ENCODE measurements around the gene INSL6. TPM values are rescaled to one million over a fixed set of nuclear protein-coding genes. Genes with fewer than 3 reads are reported as not detected.

The INSL6 gene
- not detected for total RNA-seq

- no peak for TF ChIP-seq CTCF (IDR thresholded peaks at IDR 0.05; ENCODE audit: low read depth)
These were observed at the start of gene INSL6 for GRCh38 chr9:5185220-5185840. INSL6 (minus strand) TSS chr9:5185639; CDS start chr9:5185602, 37 bp downstream.

GRCh38 chr9:5231212-5231611 is 45.8 kb upstream of the INSL6 start, which contains the start of gene INSL4:
INSL4 (plus strand) TSS chr9:5231419; CDS start chr9:5231524, 105 bp downstream.
- no peak for TF ChIP-seq CTCF (IDR thresholded peaks at IDR 0.05; ENCODE audit: low read depth)

- no peak for TF ChIP-seq CTCF (IDR thresholded peaks at IDR 0.05; ENCODE audit: low read depth)
These were observed 45.1 kb upstream of the INSL6 start for GRCh38 chr9:5230554-5230953.

GRCh38 chr9:5205071-5205470 is 19.6 kb upstream of the INSL6 start:
- TF ChIP-seq CTCF (IDR thresholded peaks at IDR 0.05; ENCODE audit: low read depth), result no peak

- no peak for TF ChIP-seq CTCF (IDR thresholded peaks at IDR 0.05; ENCODE audit: low read depth)
These were observed 10.0 kb upstream of the INSL6 start for GRCh38 chr9:5195463-5195862.

- no peak for TF ChIP-seq CTCF (IDR thresholded peaks at IDR 0.05; ENCODE audit: low read depth)
These were observed 7.9 kb upstream of the INSL6 start for GRCh38 chr9:5193345-5193744.

GRCh38 chr9:5191985-5192384 is 6.5 kb upstream of the INSL6 start:
- no peak for TF ChIP-seq CTCF (IDR thresholded peaks at IDR 0.05; ENCODE audit: low read depth)

Measured in subcutaneous adipose tissue (tissue), 4 donors.